ENCODE data around the gene IL17B. TPM values are rescaled to one million over a fixed set of nuclear protein-coding genes. Genes with fewer than 3 reads are reported as not detected.
A peak's percentile ranks its signal among the peaks of the same experiment; 100 is the strongest.

Gene IL17B
- total and polyA plus RNA-seq, 9 of the 15 experiments (the other 6 are each of a cell fraction or from before 2014, with no cell fraction given) = 0.28 to 2.6 (median 0.53) TPM; not detected in 2

DNA sequence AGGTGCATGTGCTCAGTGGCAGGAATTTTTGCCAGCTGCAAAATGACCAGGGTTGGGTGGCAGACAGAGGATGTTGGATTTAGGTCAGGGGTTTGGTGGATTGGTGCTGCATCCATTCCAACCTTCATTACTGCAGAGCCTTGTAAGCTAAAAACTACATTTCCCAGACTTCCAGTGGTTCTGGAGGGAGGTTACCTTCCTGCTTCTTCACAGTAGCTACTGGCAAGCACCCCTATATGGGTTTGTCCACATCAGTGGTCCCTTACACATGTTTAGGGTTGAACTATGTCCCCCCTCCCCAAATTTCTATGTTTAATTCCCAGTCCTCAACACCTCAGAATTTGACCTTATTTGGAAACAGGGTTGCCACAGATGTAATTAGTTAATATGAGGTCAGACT is 20.7 kb upstream of the IL17B start:
- ChIA-PET POLR2A (interaction anchor here (0.6 to 1.2 kb wide), 3 partner anchors 11 to 1031 kb away, joined by 3 to 4 read pairs (median 3); no protein-coding TSS in a partner anchor), CTCF (ENCODE audit: low intra/inter-chr PET ratio) (no interaction called here)
- BruUV-seq (replicated peaks) = no TSS peak
- no peak overlapping the region for H3K4me2 ChIP-seq (ENCODE audit: insufficient read depth, low read length)
- peak overlapping the region; percentile 1; the same call in 1 of the 2 replicates for H2AFZ ChIP-seq (ENCODE audit: low read depth, low read length)
- H3K36me3 ChIP-seq (ENCODE audit: control insufficient read depth, insufficient read depth, low read length) = no peaks in the 10 kb centered on the region
- no peak for DNase-seq (ENCODE audit: extremely low read depth in 1 of 4, low spot score in 3 of 4)
- no peaks in the 10 kb centered on the region for H3K79me2 ChIP-seq (ENCODE audit: control insufficient read depth, insufficient read depth, low read length)
- no peak overlapping the region for H3K4me3 ChIP-seq
- no peak; a peak in 1 of 4 replicates for TF ChIP-seq SRF (CRISPR knock-in tag; IDR thresholded peaks at IDR 0.05)
- peak; percentile 79 for TF ChIP-seq HCFC1 (IDR thresholded peaks at IDR 0.05; ENCODE audit: low read depth, low read length)
- peak; percentile 75 for TF ChIP-seq ZNF143 (CRISPR knock-in tag; IDR thresholded peaks at IDR 0.05)
- TF ChIP-seq ELF1 (tag; IDR thresholded peaks at IDR 0.05) = peak; percentile 58; the same call in 1 of the 2 replicates
- no peak for TF ChIP-seq YY1 (IDR thresholded peaks at IDR 0.05; ENCODE audit: borderline replicate concordance in 1 of 3, control insufficient read depth in 1 of 3, extremely low read depth in 1 of 3, insufficient read depth in 3 of 3, insufficient read length in 1 of 3, insufficient replicate concordance in 2 of 3, low read depth in 1 of 3, low read length in 2 of 3)
- TF ChIP-seq SIX5 (IDR thresholded peaks at IDR 0.05; ENCODE audit: borderline replicate concordance in 1 of 2, insufficient read depth in 1 of 2, low read depth in 1 of 2, low read length in 2 of 2) = peak; percentile 31 to 52; a peak in 3 of 4 replicates
- peak; percentile 35; the same call in 1 of the 2 replicates for TF ChIP-seq NR2C1 (IDR thresholded peaks at IDR 0.05)
- peak; percentile 73 for TF ChIP-seq NR2C1 (tag; IDR thresholded peaks at IDR 0.05)
- peak; percentile 37 for TF ChIP-seq GABPA (tag; conservative IDR thresholded peaks at IDR 0.05; ENCODE audit: low read depth)
- TF ChIP-seq, protein P1, sequence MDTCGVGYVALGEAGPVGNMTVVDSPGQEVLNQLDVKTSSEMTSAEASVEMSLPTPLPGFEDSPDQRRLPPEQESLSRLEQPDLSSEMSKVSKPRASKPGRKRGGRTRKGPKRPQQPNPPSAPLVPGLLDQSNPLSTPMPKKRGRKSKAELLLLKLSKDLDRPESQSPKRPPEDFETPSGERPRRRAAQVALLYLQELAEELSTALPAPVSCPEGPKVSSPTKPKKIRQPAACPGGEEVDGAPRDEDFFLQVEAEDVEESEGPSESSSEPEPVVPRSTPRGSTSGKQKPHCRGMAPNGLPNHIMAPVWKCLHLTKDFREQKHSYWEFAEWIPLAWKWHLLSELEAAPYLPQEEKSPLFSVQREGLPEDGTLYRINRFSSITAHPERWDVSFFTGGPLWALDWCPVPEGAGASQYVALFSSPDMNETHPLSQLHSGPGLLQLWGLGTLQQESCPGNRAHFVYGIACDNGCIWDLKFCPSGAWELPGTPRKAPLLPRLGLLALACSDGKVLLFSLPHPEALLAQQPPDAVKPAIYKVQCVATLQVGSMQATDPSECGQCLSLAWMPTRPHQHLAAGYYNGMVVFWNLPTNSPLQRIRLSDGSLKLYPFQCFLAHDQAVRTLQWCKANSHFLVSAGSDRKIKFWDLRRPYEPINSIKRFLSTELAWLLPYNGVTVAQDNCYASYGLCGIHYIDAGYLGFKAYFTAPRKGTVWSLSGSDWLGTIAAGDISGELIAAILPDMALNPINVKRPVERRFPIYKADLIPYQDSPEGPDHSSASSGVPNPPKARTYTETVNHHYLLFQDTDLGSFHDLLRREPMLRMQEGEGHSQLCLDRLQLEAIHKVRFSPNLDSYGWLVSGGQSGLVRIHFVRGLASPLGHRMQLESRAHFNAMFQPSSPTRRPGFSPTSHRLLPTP (IDR thresholded peaks at IDR 0.05; ENCODE audit: borderline replicate concordance, extremely low read depth, insufficient read length) = no peak
- intact Hi-C loops (cut with micrococcal nuclease) = no loop called here
- no peak overlapping the region for H3K9ac ChIP-seq (ENCODE audit: insufficient read depth in 1 of 2, low read depth in 2 of 2, low read length in 2 of 2)
- peak; percentile 77 for ATAC-seq
- in situ Hi-C loops (cut with MboI) = no loop called here
- H3K4me1 ChIP-seq (replicated peaks in 1 of 2; ENCODE audit: control insufficient read depth in 2 of 2, insufficient read depth in 2 of 2, low read length in 2 of 2) = peaks cover 10 to 26% of the 10 kb centered on the region in 2 experiments; a peak in 4 of 5 replicates
- no peaks in the 10 kb centered on the region for H3K9me3 ChIP-seq (replicated peaks; ENCODE audit: control insufficient read depth, insufficient read depth, low read depth, low read length)
- no peaks in the 10 kb centered on the region for H3K9me1 ChIP-seq (ENCODE audit: control insufficient read depth, insufficient read depth, low read length)
- H3K27ac ChIP-seq (ENCODE audit: extremely low read depth, low read depth, low read length) = no peak overlapping the region
- no peaks in the 10 kb centered on the region for H3K27me3 ChIP-seq (ENCODE audit: control insufficient read depth in 2 of 2, insufficient read depth in 2 of 2, low read length in 2 of 2)
- 0 out of 2 replicates have a peak, but pooled peaks cover 3% of the 10 kb centered on the region for H4K20me1 ChIP-seq (replicated peaks; ENCODE audit: control insufficient read depth, insufficient read depth, low read length)
- FAIRE-seq = peak; percentile 77

Measured in K562 (cell line).